ENCODE measurements around the gene OSBPL10. TPM values are rescaled to one million over a fixed set of nuclear protein-coding genes. Genes with fewer than 3 reads are reported as not detected.

OSBPL10 gene
- total RNA-seq, 4 donors from 2014 or later, result 30.0 to 49.7 (median 43.7) TPM

GRCh38 chr3:31776016-31776415 lies 205.0 kb downstream of the OSBPL10 start:
- Histone ChIP-seq H3K9me3 (no peaks in the 10 kb centered on the region), H3K36me3 (no peaks in the 10 kb centered on the region), H3K4me3 (no peak overlapping the region), H3K27ac (no peak overlapping the region), H3K27me3 (no peaks in the 10 kb centered on the region), H3K4me1 (no peaks in the 10 kb centered on the region)
- TF ChIP-seq, protein P1, sequence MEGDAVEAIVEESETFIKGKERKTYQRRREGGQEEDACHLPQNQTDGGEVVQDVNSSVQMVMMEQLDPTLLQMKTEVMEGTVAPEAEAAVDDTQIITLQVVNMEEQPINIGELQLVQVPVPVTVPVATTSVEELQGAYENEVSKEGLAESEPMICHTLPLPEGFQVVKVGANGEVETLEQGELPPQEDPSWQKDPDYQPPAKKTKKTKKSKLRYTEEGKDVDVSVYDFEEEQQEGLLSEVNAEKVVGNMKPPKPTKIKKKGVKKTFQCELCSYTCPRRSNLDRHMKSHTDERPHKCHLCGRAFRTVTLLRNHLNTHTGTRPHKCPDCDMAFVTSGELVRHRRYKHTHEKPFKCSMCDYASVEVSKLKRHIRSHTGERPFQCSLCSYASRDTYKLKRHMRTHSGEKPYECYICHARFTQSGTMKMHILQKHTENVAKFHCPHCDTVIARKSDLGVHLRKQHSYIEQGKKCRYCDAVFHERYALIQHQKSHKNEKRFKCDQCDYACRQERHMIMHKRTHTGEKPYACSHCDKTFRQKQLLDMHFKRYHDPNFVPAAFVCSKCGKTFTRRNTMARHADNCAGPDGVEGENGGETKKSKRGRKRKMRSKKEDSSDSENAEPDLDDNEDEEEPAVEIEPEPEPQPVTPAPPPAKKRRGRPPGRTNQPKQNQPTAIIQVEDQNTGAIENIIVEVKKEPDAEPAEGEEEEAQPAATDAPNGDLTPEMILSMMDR (IDR thresholded peaks at IDR 0.05), result no peak
- no peak for TF ChIP-seq POLR2A (IDR thresholded peaks at IDR 0.05)
- DNase-seq, result no peak
- intact Hi-C loops (cut with DNase I; ENCODE audit: low total_unique reads), result no loop called here

DNA sequence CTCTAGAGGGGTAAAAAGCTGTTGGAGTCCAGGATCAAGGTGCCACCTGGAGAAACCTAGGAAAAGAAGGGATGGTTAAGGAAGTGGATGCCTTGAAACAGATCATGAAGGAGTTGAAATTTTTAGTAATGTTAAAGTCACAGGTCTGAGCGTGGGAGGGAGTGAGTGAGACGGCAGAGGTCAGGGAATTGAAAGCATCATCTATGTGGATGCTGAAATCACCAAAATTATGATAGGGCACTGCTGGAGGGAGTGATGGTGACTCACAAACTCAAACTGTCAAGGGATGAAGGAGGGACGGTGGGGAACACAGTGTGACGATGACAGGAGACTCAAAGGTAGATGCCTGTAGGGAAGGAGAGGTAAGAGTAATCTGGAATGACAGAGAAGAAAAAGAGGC lies 205.7 kb downstream of the OSBPL10 start:
- TF ChIP-seq, protein P1 (IDR thresholded peaks at IDR 0.05), result no peak
- TF ChIP-seq POLR2A (IDR thresholded peaks at IDR 0.05), result no peak
- no peak overlapping the region for H3K27ac ChIP-seq
- H3K9me3 ChIP-seq, result no peaks in the 10 kb centered on the region
- H3K4me1 ChIP-seq, result no peaks in the 10 kb centered on the region
- no peaks in the 10 kb centered on the region for H3K27me3 ChIP-seq
- no peak overlapping the region for H3K4me3 ChIP-seq
- intact Hi-C loops (cut with DNase I; ENCODE audit: low total_unique reads), result no loop called here
- no peaks in the 10 kb centered on the region for H3K36me3 ChIP-seq
- DNase-seq, result no peak

GRCh38 chr3:31772758-31773473 lies 208.1 kb downstream of the OSBPL10 start:
- H3K36me3 ChIP-seq, result no peaks in the 10 kb centered on the region
- H3K4me1 ChIP-seq, result no peaks in the 10 kb centered on the region
- no peaks in the 10 kb centered on the region for H3K9me3 ChIP-seq
- TF ChIP-seq POLR2A (IDR thresholded peaks at IDR 0.05), result no peak
- TF ChIP-seq, protein P1 (IDR thresholded peaks at IDR 0.05), result no peak
- H3K27me3 ChIP-seq, result no peaks in the 10 kb centered on the region
- no peak overlapping the region for H3K4me3 ChIP-seq
- no peak overlapping the region for H3K27ac ChIP-seq
- intact Hi-C loops (cut with DNase I; ENCODE audit: low total_unique reads), result no loop called here
- DNase-seq, result no peak

- H3K36me3 ChIP-seq, result no peaks in the 10 kb centered on the region
- DNase-seq, result no peak
- no peak overlapping the region for H3K4me3 ChIP-seq
- no peak for TF ChIP-seq POLR2A (IDR thresholded peaks at IDR 0.05)
- TF ChIP-seq, protein P1 (IDR thresholded peaks at IDR 0.05), result no peak
- H3K4me1 ChIP-seq, result no peaks in the 10 kb centered on the region
- H3K27ac ChIP-seq, result no peak overlapping the region
- intact Hi-C loops (cut with DNase I; ENCODE audit: low total_unique reads), result no loop called here
- H3K9me3 ChIP-seq, result no peaks in the 10 kb centered on the region
- no peaks in the 10 kb centered on the region for H3K27me3 ChIP-seq
Observed at GRCh38 chr3:31772272-31772671, 208.8 kb downstream of the OSBPL10 start.

DNA sequence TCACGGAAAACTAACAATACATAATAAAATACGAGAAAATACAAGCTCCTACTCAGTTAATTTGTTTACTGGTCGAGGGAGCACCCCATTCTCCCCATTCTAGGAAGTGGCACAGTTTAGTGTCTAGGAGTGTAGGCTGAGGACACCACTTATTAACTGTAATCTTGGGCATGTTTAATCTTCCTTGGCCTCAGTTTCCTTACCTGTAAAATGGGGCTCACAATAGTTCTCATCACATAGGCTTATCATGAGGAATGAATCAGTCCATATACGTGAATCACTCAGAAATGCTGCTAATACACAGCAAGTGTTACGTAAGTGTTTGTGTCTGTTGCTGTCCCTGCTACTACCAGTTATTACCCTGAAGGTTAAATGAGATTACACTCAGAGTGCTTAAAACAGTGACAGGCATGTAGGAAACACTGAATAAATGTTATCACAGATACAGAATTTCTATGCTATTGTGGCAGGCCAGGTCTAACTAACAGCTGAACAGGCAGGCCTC lies 210.2 kb downstream of the OSBPL10 start:
- TF ChIP-seq, protein P1 (IDR thresholded peaks at IDR 0.05), result no peak
- TF ChIP-seq POLR2A (IDR thresholded peaks at IDR 0.05), result no peak
- Histone ChIP-seq H3K4me1 (no peaks in the 10 kb centered on the region), H3K36me3 (no peaks in the 10 kb centered on the region), H3K4me3 (no peak overlapping the region), H3K27ac (no peak overlapping the region), H3K9me3 (no peaks in the 10 kb centered on the region), H3K27me3 (no peaks in the 10 kb centered on the region)
- intact Hi-C loops (cut with DNase I; ENCODE audit: low total_unique reads), result no loop called here
- no peak for DNase-seq
